Pons (tissue), 1 donor: ENCODE measurements around the gene BLOC1S1.

Experiments
- DNase-seq: peaks from one replicate; pipeline ENCODE4 v3.0.0-alpha.2; 2016; ENCODE audit warnings: low spot score

The BLOC1S1 gene

DNA sequence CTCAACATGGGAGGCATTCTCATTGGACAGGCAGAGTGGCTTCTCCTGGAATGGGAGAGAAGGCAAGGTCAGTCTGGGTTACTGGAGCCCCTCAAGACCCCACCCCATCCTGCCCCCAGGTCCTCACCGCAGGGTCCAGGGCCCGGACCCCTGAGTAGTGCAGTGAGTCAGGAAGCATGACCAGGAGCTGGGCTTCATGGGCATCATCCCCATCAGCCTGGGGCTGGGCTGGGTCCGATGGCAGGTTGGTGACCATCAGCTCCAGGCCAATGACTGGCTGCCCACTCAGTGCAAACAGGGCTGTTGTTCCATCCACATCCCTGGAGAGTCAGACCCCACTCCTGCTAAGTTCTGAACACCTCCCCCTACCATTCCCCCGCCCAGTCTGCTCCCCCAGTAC, 21.2 kb upstream of the BLOC1S1 start:
- DNase-seq: no peak

DNA sequence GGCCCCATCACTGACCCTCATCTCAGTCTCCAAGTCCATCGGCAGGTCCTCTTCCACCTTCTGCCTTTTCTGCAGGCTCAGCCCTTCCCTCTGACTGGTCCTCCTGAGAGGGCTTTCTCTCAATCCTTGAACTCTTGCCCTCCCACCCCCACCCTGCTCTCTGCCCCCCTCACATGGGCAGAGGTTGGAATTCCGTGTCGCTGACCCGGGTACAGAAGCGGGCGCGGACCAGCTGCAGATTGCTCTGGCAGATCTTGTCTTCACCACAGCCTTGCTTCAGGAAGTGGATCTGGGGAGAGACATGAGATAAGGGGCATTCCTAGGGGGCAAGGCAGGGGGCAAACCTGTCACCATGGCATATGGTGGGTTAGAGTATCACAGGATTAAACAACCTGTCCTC, 20.5 kb upstream of the BLOC1S1 start:
- DNase-seq: no peak

- DNase-seq: no peak
These were observed 19.7 kb upstream of the BLOC1S1 start for GRCh38 chr12:55696141-55696540.

DNA sequence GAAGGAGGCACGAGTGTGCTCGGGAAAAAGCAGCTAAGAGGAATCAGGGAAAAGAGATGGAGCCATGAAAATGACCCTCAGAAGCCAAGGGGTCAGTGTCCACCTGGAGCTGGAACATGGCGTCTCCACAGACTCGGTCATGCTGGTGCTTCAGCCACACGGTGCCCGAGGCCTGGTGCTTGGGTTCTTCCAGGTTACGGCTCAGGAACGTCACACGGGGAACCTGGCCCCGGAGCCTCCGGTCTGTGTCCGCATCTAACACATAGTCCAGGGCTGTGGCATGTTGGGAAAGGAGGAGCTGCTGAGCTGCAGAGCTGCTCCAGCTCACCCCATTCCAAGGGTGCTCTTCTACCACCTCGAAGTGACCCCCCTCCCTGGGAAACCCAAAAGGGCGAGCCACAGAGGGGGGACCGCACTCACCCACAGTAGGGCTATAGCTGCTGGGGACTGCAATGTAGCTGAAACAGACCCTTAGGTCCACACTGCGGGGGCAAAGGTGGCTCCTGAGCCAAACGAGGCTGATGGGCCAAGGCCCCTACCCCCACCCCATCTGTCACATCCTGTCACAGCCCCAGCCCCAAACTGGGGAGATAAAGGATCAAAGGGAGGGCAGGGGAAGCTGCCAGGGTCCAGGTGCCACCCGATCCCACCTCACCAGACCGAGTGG, 18.9 kb upstream of the BLOC1S1 start:
- no peak for DNase-seq

DNA sequence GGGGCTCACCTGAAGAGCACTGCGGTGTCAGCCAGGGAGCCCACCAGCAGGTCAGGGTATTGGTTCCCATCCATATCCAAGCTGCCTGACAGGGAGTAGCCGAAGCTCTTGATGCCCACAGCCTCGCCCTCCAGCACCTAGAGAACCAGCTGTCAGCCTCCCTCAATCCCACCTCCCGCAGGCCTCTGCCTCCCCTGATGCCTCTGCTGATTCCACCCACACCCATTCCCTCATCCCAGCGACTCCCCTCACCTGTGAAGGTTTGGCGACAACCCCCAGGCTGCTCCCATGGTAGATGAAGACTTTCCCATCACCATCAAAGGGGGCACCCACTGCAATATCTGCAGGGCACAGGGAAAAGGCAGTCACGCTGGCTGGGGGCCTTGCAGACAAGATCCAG, 18.2 kb upstream of the BLOC1S1 start:
- DNase-seq: no peak

DNA sequence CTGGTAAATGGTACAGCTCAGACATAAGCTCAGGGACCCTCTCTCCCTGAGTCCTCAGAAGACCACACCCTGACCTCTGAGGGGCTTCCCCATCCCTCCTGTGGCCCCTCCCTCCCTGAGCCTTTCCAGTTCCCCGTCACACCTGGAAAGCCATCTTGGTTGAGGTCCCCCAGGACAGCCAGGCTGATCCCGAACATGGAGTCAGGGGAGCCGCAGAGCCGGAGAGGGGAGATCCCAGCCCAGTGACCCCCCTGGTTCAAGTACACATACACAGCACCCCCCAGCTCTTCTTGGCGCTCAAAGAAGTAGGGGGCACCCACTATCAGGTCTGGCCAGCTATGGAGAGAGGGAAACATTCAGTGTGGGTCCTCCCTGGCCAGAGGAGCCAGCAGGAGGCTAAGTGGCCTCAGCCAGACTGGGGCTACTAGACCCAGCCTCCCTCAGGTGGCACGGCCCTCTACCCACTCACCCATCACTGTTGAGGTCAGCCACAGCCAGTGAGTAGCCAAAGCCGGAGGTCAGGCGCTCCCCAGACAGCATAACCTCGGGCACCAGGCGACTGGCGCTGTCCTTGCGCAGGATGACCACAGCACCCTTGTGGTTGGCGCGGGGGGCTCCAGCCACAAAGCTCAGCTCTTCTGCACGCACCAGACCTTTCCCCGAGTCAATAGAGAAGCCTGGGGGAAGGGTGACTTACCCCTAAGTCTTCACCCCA, 17.4 kb upstream of the BLOC1S1 start:
- DNase-seq: no peak

DNA sequence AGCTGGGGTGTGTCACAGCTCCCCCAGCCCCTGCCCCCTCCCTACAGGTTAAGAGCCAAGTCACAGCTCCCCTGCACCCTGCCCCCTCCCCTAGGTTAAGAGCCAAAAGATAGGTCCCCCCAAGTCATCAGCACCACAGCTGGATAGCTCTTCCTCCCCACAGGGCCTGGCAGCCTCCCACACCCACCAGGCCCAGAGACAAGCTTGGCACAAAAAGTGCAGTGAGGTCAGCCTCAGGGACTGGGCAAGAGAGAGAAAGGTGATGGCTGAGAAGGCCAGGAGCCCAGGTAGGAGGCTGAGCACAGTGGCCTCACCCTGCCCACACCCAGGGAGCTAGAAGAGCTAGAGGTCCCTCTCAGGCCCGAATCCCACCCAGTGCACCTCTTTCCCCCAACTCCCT, 16.9 kb upstream of the BLOC1S1 start:
- DNase-seq: no peak

DNA sequence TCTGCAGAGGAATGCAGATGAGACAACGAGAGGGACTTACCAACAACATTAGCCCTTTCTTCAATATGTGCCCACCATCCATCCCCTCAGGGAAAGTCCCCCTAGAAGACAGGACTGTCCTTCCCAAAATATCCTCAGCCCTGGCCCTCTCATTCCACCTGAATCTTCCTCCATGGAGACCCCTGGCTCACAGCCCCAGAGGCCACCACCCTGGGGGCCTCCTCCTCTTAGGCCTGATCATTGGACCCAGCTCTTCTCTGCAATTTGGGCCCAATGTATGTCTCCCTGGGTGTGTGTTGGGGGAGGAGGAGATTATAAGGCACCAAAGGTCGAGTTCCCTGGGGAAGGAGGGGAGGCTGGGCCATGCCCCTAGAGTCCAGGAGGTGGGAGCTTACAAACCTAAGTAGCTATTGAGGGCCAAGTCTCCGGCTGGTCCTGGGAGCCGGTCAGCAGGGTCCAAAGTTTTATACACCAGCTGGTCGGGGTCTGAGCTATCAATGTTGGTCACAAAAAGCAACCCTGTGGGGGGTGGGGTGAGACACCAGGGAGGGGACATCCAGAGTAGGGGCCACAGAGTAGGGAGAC, 16.3 kb upstream of the BLOC1S1 start:
- no peak for DNase-seq

GRCh38 chr12:55700255-55701018, 15.4 kb upstream of the BLOC1S1 start:
- no peak for DNase-seq

GRCh38 chr12:55702861-55703260, 13.0 kb upstream of the BLOC1S1 start:
- DNase-seq: no peak

GRCh38 chr12:55703288-55703687, 12.6 kb upstream of the BLOC1S1 start:
- no peak for DNase-seq

DNA sequence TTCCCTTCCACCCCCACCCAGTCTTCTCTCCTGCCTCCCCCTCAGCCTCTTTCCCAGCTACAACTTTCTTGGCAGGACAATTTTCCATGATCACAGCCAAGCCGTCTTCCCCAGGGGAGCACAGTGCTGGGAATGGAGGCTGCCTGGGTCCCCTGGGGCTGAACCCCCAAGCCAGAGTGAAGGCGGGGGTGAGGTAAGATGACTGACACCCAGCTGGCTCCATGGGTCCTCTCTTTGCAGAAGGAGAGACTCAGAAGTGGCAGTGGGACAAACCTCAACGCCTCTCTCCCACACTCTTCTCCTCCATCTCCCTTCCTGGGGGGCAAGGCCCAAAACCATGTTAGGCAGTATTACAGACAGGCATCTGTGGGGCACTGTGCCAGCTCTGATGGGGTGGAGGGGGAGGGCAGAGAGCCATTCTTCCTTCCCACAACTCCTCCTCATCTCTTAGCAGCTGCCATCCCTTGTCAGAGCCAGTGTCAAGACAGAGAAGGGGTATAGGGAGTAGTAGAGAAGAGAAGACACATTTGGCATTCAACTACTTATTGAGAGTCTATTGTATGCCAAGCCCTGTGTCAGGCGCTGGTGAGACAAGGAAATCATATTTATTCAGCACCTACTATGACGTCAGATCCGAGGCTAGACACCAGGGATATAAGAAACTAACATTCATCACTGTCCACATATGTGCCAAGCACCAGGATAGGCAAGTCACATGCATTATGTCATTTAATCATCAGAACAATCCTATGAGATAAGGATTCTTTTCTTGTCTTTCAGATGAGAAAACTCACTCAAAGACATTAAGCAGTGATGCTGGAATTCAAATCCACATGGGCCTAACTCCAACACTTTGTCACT, 11.7 kb upstream of the BLOC1S1 start:
- no peak for DNase-seq

DNA sequence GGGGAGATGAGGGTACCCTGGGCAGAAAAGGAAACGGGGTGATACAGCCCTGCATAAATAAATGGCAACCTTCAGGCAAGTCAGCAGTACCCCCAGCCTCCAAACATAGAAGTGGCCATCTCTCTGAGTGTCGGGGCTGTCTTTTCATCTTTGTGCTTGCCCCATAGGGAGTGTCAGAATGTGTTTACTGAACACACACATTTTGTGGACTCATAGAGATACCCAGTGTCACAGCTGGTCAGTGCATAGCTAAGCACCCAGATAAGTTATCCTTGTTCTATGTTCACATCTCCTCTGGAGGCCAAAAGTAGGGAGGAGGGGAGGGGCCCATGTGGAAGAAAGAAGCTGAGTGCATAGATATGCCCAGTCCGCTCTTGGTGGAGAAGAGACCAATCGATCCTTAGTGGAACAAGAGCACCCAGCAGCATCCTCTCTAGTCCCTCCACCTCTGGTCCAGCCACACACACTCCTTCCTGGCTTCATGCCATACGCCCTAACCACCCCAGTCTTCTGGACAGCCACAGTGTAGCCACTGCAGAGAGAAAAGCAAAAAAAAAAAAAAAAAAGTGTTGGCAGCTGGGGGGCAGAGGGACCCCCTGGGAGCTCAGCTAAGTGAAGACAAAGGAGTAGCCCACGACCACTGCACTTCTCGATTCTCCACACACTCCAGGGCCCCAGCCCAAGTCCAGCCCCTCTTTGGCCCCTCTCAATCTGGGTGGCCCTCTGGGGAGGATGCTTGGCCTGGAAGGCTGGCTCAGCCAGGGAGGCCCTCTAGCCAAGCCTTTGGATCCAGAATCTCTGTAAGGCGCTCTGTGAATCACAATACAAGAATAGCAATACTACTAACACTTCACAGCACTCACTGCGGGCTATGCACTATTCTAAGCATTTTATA, 10.8 kb upstream of the BLOC1S1 start:
- no peak for DNase-seq

DNA sequence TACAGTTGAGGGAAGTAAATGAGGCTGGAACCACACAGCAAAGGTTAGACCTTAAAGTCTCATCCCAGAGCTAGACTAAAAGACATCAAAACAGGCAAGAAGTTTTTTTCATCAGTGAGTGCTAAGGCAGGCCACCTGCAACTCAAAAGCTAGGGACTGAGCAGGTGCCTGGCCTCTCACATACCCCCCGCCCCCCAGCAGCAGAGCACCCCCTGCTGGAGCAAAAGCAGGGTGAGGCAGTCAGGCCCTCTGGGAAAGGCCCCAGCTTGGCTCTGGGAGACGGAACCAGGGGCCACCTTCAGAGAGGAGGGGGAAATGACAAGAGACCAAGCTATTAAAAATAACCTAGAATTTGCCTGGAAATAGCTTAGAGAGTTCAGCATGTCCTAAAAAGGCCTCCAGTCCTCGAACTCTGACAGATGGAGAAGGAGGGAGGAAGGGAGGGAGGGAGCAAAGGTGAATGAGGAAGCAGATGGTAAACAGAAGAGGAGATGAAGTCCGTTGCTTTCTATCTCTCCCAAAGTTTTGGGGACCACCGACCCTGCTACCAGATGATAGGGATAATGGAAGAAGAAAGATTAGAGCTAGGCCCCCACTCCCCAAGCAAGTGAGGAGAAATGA, 10.0 kb upstream of the BLOC1S1 start:
- DNase-seq: no peak

- DNase-seq: no peak
These were observed 9.2 kb upstream of the BLOC1S1 start for GRCh38 chr12:55706568-55707218.

DNA sequence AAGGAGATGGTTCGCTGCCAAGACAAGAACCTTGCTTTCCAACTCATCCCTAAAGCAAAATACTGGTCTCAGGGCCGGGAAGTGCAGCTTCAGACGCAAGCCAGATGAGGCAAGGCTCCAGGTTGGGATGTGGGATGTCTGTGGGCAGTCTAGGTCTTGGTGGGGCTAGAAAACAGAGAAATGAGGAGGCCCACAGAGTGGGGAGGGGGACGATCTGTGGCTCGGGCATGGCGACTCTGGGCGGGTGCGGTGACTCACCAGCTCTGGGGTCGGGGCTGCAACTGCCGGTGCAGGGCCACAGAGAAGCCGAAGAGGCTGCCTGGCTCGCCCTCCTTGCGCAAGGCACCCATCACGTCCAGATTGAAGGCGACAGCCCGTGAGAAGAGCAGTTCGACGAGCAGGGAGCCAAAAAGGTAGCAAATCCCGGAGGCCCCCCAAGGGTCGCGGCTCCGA, 8.6 kb upstream of the BLOC1S1 start:
- no peak for DNase-seq

- no peak for DNase-seq
These were observed 7.8 kb upstream of the BLOC1S1 start, which contains the start of gene ITGA7 for GRCh38 chr12:55707841-55708694. ITGA7 (minus strand) TSS chr12:55707904; CDS start chr12:55707682, 222 bp downstream.

- no peak for DNase-seq
These were observed 7.1 kb upstream of the BLOC1S1 start for GRCh38 chr12:55708695-55709233.
